RWPE1 (cell line): ENCODE measurements around the gene DUSP15.

Experiments
- CTCF ChIA-PET: fragments of 350-600 bp; sonication (Branson Sonifier 250); formaldehyde crosslinking; extraction: SDS; loops from one replicate; lab custom pipeline; 2021; lab: Yijun Ruan, JAX
- POLR2A ChIA-PET: fragments of 400-600 bp; formaldehyde crosslinking; extraction: SDS; loops from one replicate; lab custom pipeline; 2020; ENCODE audit warnings: antibody characterized with exemption; ENCODE audit not compliant: low non-redundant PET; lab: Yijun Ruan, JAX
- DNase-seq: peaks from one replicate; pipeline ENCODE4 v3.0.0; 2012; ENCODE audit warnings: low spot score
- H3K27ac ChIP-seq: fragments of 450-650 bp; 2 replicates; pipeline ENCODE4 v1.5.1; 2017
- CTCF ChIP-seq: fragments of 450-650 bp; conservative IDR thresholded peaks from 2 replicates; pipeline ENCODE4 v1.5.1; 2017; ENCODE audit warnings: low read depth, mild to moderate bottlenecking

DUSP15 gene

GRCh38 chr20:31827059-31827458 is 43.3 kb downstream of the DUSP15 start:
- TF ChIP-seq CTCF, result no peak
- no peak overlapping the region for H3K27ac ChIP-seq
- ChIA-PET POLR2A (no interaction called here), CTCF (interaction anchor here (0.6 to 2.1 kb wide), 6 partner anchors 10 to 906 kb away, joined by 3 to 10 read pairs (median 4); no protein-coding TSS in a partner anchor)
- no peak for DNase-seq

- POLR2A ChIA-PET, result no interaction called here
- CTCF ChIA-PET, result interaction anchor here (1.5 to 2.1 kb wide), 2 partner anchors 12 to 206 kb away, joined by 5 to 7 read pairs; no protein-coding TSS in a partner anchor
- no peak for DNase-seq
- H3K27ac ChIP-seq, result no peak overlapping the region
- no peak for TF ChIP-seq CTCF
Measured at GRCh38 chr20:31826074-31826473, 44.3 kb downstream of the DUSP15 start.

- no peak overlapping the region for H3K27ac ChIP-seq
- POLR2A ChIA-PET, result no interaction called here
- no peak for TF ChIP-seq CTCF
- CTCF ChIA-PET, result interaction anchor here (0.6 to 5.1 kb wide), 11 partner anchors 17 to 267 kb away, joined by 3 to 81 read pairs (median 8); partner anchors contain the start of genes FOXS1 and PDRG1
- no peak for DNase-seq
Measured at GRCh38 chr20:31824554-31825313, 45.6 kb downstream of the DUSP15 start.

GRCh38 chr20:31824125-31824485 is 46.2 kb downstream of the DUSP15 start:
- CTCF ChIA-PET, result interaction anchor here (0.6 to 5.1 kb wide), 13 partner anchors 17 to 267 kb away, joined by 3 to 81 read pairs (median 7); partner anchors contain the start of genes FOXS1 and PDRG1
- TF ChIP-seq CTCF, result no peak
- POLR2A ChIA-PET, result no interaction called here

GRCh38 chr20:31823360-31824124 is 46.8 kb downstream of the DUSP15 start:
- H3K27ac ChIP-seq, result no peak overlapping the region
- TF ChIP-seq CTCF, result no peak
- DNase-seq, result no peak
- POLR2A ChIA-PET, result no interaction called here
- CTCF ChIA-PET, result interaction anchor here (0.5 to 5.1 kb wide), 49 partner anchors 9 to 842 kb away, joined by 3 to 81 read pairs (median 6); partner anchors contain the start of genes DUSP15, FOXS1, PDRG1 and TTLL9

More at GRCh38 chr20:31824125-31824485, 46.2 kb downstream of the DUSP15 start:
- DNase-seq, result no peak
- no peak overlapping the region for H3K27ac ChIP-seq
